ENCODE measurements around the gene C10orf90.

Gene C10orf90

GRCh38 chr10:126632705-126633104 is 37.8 kb downstream of the C10orf90 start:
- no peak for DNase-seq (ENCODE audit: low spot score)

GRCh38 chr10:126629925-126630624 is 40.4 kb downstream of the C10orf90 start:
- DNase-seq (ENCODE audit: low spot score) = no peak

DNA sequence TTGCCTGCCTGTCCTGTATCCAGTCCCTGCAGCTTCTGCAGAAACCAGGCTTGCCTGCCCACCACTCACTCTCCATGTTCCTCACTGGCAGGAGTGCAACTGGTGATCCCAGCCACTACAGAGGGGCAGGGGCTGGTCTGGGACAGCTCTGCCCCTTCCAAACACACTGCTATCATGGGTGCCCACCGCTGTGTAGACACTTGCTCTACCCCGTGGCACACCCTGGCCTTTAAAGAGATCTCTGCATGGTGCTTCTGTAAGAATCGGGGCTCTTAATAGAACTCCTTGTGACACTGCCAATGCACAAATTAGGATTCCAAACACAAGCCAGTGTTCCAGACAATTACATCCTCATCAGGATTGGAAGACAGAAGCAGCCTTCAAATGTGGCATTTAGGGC is 41.7 kb downstream of the C10orf90 start:
- peak; percentile 93 for DNase-seq (ENCODE audit: low spot score)

- no peak for DNase-seq (ENCODE audit: low spot score)
These were observed 48.6 kb downstream of the C10orf90 start for GRCh38 chr10:126621846-126622245.

GRCh38 chr10:126618466-126618865 is 52.0 kb downstream of the C10orf90 start:
- DNase-seq (ENCODE audit: low spot score) = no peak

DNA sequence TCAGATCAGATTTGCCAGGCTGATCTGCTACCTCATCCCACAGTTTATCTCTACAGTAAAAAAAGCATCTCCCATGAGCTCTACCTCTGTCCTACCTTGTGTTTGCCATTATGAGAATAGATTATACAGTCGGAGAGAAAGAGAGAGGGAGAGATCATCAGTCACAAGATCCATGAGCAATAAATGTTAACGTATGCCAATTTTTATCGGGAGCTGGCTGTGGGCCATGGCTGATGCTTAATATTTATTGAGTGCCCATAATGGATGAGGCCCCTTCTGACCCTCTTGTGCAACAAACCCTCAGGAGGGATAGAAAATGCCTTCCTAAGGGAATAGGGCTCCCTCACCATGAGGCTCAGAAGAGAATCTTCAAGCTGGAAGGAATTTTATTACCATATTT is 52.8 kb downstream of the C10orf90 start:
- DNase-seq (ENCODE audit: low spot score) = no peak

DNA sequence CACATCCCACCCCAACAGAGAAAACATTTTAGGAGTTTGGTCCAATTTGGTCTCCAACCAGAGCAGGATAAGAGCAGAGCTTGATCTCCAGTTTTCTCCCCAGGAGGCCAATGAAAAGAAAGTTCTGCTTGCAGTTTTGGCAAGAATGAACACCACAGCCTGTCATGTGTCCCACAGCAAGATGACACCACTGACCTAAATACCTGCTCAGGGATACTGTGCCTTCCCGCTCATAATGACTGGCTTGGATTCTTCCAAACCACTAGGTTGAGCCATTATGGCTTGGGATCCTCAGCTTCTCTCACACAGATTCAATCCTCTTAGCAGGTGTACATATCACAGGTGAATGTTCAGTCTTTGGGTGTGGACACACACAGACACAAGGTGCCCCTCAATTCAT is 53.3 kb downstream of the C10orf90 start:
- no peak for DNase-seq (ENCODE audit: low spot score)

GRCh38 chr10:126616737-126617136 is 53.8 kb downstream of the C10orf90 start:
- DNase-seq (ENCODE audit: low spot score) = no peak

- DNase-seq (ENCODE audit: low spot score) = no peak
These were observed 59.2 kb downstream of the C10orf90 start for GRCh38 chr10:126611303-126611702.

DNA sequence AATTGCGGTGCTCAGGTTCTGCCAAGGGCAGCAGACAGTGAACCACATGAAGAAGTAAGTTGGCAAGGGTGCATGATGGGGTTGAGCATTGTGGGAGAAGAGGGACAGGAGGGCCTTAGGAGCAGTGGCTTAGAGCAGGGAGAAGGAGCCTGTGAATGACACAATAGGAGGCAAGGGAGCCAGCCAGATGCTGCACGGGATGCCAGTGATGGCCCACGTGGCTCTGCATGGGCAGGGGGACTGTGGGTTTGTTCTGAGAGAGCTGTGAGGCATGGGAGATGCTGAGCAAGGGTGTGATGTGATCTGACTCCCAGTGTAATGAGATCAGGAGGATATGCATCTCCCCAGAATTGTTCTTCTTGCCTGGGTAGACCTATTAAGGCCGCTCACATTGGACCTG is 60.9 kb downstream of the C10orf90 start:
- peak; percentile 77 for DNase-seq (ENCODE audit: low spot score)

GRCh38 chr10:126599949-126600682 is 70.4 kb downstream of the C10orf90 start:
- no peak for DNase-seq (ENCODE audit: low spot score)

- peak; percentile 78 for DNase-seq (ENCODE audit: low spot score)
These were observed 72.5 kb downstream of the C10orf90 start for GRCh38 chr10:126598009-126598408.

DNA sequence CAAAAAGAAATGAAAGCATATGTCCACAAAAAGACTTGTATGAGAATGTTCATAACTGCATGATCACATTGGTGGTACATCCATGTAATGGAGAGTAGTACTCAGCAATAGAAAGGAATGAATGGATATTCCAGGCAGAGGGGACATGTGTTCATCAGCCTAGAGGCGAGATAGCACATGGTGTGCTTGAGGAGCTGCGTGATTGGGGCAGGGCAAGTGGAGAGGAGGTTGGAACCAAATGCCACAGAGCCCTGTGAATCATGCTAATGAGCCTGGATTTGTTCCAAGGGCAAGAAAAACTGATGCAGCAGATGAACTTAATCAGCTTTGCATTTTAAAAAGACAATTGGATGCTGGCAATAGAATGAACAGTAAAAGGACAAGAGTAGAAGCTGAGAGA is 73.3 kb downstream of the C10orf90 start:
- no peak for DNase-seq (ENCODE audit: low spot score)

DNA sequence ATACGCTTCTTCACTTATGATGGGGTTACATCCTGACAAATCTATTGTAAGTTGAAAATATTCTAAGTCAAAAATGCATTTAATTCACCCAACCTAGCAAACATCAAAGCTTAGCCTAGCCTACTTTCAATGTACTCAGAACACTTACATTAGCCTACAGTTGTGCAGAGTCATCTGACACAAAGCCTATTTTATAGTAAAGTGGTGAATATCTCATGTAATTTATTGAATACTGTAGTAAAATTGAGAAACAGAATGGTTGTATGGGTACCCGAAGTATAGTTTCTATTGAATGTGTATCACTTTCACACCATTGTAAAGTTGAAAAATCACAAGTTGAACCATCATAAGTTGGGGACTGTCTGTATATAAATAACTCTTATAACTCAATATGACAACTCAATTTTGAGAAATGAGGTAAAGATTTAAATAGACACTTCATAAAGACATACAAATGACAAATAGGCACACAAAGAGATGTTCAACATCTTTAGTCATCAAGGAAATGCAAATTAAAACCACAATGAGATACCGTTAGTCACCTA is 73.9 kb downstream of the C10orf90 start:
- DNase-seq (ENCODE audit: low spot score) = no peak

DNA sequence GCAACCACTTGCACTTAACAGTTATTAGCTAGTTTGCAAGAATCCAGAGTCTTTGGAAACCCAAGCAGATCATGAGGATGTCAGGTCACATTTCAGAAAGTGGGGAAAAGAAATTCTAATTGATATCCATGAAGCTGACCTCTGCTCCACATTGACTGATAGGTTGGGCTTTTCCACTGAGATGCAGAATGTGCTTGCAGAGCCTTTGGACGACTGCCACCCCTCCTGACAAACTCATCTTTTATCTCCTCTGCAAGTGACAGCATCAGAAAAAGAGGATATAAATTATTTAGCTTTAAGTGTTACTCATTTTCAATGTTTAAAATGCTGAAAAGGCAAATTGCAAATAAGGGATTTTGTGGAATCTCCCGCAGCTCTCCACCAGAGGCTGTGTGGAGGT is 75.3 kb downstream of the C10orf90 start:
- DNase-seq (ENCODE audit: low spot score) = peak; percentile 76

DNA sequence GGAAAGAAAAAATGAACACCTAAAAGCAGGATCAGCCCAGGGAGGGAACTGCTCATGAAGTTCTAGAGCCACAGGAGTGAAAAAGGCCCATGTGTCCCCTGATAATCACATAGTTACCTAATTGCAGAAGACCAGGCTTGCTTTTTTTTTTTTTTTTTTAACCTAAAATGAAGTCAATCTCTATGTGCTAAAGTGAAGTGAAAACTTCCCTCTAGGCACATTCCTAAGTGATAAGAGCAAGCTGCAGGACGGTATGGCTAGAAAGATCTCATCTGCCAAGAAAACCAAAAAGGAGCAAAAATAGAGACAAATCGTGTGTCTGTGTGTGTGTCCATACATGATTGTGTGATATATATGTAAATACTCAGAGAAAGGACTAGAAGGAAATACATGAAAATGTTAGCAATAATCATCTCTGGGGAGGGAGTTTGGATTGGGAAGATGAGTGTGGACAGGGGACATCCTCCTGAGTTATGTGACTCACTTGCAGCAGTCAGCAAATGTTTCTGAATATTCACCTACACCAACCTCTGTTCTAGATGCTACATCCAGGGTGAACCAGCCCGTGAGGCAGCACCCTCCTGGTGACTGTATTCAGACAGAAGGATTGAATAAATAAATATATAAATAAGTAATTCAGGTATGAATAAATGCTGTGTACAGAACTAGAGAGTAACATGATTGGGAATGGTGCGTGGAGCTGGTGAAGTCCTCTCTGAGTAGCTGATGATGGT is 76.4 kb downstream of the C10orf90 start:
- DNase-seq (ENCODE audit: low spot score) = no peak

DNA sequence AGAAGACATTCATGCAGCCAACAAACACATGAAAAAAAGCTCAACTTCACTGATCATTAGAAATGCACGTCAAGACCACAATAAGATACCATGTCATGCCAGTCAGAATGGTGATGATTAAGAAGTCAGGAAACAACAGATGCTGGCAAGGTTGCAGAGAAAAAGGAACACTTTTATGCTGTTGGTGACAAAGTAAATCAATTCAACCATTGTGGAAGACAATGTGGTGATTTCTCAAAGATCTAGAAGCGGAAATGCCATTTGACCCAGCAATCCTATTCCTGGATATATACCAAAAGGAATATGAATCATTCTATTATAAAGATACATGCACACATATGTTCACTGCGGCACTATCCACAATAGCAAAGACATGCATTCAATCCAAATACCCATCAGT is 77.6 kb downstream of the C10orf90 start:
- DNase-seq (ENCODE audit: low spot score) = no peak

- no peak for DNase-seq (ENCODE audit: low spot score)
These were observed 82.5 kb downstream of the C10orf90 start for GRCh38 chr10:126588024-126588423.

GRCh38 chr10:126586878-126587277 is 83.6 kb downstream of the C10orf90 start:
- DNase-seq (ENCODE audit: low spot score) = no peak

DNA sequence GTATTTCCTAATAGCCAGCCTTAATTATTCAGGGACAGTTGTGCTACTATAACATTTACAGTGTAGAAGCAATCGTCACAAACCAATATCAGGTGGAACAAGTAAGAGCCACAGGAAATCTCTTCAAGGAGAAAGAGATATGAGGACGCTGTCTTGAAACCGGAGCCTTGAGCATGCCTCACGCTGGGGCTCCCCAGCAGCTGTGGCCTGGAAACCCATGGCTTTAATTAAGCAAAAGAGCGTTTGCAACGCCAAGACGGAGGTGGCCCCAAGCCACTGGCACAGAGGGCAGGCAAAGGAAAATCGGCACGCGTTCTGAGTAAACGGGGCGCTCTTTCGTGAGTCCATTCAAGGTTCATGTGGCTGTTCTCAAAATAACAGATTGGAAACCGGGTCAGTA is 84.4 kb downstream of the C10orf90 start:
- no peak for DNase-seq (ENCODE audit: low spot score)

DNA sequence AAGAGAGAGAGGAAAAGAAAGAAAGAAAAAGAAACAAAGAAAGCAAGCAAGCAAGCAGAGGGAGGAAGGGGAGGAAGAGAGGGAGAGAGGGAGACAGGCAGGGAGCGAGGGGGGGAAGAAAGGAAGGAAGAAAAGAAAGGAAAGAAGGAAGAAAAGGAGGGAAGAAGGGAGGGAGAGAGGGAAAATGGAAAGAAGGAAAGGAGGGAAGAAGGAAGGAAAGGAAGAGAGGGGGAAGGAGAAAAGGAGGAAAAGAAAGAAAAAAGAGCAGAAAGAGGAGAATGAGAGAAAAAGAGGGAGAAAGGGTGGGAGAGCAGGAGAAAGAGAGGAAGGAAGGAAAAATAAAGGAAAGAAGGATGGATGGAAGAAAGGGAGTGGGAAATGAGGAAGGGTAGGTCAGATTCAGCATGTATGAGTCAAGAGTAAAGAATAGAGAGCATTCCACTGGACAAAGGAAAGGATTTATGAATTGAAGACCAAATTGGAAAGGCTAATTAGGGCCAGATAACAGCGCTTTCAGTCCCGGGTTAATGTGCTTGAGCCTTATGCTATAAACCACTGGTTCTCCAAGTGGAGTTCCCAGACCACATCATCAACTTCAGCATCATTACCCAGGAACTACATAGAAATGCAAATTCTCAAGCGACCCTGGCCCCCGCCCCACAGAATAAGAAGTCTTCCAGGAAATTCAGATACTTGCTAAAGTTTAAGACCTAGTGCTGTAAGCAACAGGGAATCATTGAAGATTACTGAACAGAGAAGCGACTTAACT is 85.1 kb downstream of the C10orf90 start:
- DNase-seq (ENCODE audit: low spot score) = no peak

DNA sequence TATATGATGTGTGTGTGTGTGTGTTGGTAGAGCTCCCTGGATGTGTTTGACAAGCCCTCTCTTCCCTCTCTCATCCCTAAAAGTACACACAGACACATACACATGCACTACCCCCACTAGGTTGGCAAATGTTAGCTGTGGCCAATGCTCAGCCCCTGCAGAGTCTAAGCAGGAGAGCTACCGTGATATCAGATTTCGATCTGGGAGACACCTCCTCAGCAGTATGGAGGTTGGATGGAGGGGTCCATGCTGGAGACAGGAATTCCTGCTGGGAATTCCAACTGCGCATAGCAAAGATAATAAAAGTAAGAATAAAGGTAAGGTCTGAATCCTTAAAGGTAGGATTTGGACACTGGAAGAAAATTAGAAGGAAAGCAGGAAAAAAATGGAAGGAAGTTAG is 85.7 kb downstream of the C10orf90 start:
- DNase-seq (ENCODE audit: low spot score) = no peak
